GM19025 (cell line): ENCODE results near the gene RFX5.
"Not testable (repeated sequence)": the region's sequence is repeated elsewhere in the genome, so short reads cannot be mapped to it uniquely, and the experiment has no call there.

Experiments used
- ATAC-seq: cut with Tn5 transposase; IDR thresholded peaks from one replicate; pipeline ENCODE4 v1.9.1; 2021; ENCODE audit warnings: mild to moderate bottlenecking, low read depth, moderate library complexity; ENCODE audit not compliant: unreplicated experiment

The RFX5 gene

GRCh38 chr1:151362308-151363155 is 15.5 kb upstream of the RFX5 start:
- no peak for ATAC-seq

GRCh38 chr1:151361883-151362282 is 14.8 kb upstream of the RFX5 start:
- ATAC-seq: no peak

- ATAC-seq: no peak
Observed at GRCh38 chr1:151356696-151357095, 9.6 kb upstream of the RFX5 start.

GRCh38 chr1:151352021-151352718 is 5.1 kb upstream of the RFX5 start:
- ATAC-seq: no peak

GRCh38 chr1:151350323-151350722 is 3.3 kb upstream of the RFX5 start:
- not testable (repeated sequence) for ATAC-seq

- no peak for ATAC-seq
Observed at GRCh38 chr1:151347523-151348246, 633 bp upstream of the RFX5 start.

- no peak for ATAC-seq
Observed at GRCh38 chr1:151346082-151346768, 827 bp downstream of the RFX5 start.

- no peak for ATAC-seq
Observed at GRCh38 chr1:151344291-151344690, 2.8 kb downstream of the RFX5 start.

- no peak for ATAC-seq
Observed at GRCh38 chr1:151343587-151343986, 3.5 kb downstream of the RFX5 start.

- ATAC-seq: no peak
Observed at GRCh38 chr1:151342569-151342968, 4.5 kb downstream of the RFX5 start.

GRCh38 chr1:151342021-151342420 is 5.0 kb downstream of the RFX5 start:
- ATAC-seq: no peak

- ATAC-seq: peak; percentile 57
Observed at GRCh38 chr1:151340870-151341754, 5.9 kb downstream of the RFX5 start.

GRCh38 chr1:151336556-151336955 is 10.5 kb downstream of the RFX5 start:
- no peak for ATAC-seq

- no peak for ATAC-seq
Observed at GRCh38 chr1:151334822-151335221, 12.2 kb downstream of the RFX5 start.

- peak; percentile 18 for ATAC-seq
Observed at GRCh38 chr1:151327903-151328674, 19.0 kb downstream of the RFX5 start.

- peak; percentile 71 for ATAC-seq
Observed at GRCh38 chr1:151327223-151327902, 19.7 kb downstream of the RFX5 start, which contains the start of gene PI4KB. PI4KB (minus strand) TSS chr1:151327416; CDS start chr1:151316481, 10,935 bp downstream.

GRCh38 chr1:151326619-151327222 is 20.3 kb downstream of the RFX5 start:
- ATAC-seq: peak; percentile 33
